Skin epidermis (tissue), 12 donors: Measurements from ENCODE around the gene IMPA2.
"Not testable (repeated sequence)": the region's sequence is repeated elsewhere in the genome, so short reads cannot be mapped to it uniquely, and the experiment has no call there.

Experiments
- H3K27ac ChIP-seq, 21 experiments: fragments of 200-600 bp; sonication (generic) in 11 of 21; one replicate each; pipeline ENCODE4 v1.5.0; 2020; ENCODE audit warnings: mild to moderate bottlenecking in 3 of 21, inconsistent platforms in 2 of 21, moderate library complexity in 2 of 21
- H3K4me3 ChIP-seq, 7 experiments: fragments of 200-600 bp; sonication (generic) in 2 of 7; one replicate each; pipeline ENCODE4 v1.5.0; 2020; ENCODE audit warnings: inconsistent platforms in 2 of 7, mild to moderate bottlenecking in 2 of 7, moderate library complexity in 1 of 7

The IMPA2 gene

DNA sequence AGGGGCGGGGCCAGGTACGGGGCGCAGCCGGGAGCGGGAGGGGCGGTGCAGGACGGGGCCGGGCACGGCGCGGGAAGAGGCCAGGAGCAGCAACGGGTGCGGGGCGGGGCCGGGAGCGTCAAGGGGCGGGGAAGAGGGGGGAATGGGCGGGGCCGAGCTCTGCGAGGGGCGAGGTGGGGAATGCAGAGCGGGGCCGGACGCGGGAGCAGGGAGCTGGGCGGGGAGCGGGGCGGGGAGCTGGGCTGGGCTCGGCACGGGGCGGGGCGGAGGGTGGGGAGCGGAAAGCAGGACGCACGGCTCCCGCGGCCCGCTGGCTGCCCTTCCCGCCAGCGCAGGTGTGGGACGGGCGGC, at the start of gene IMPA2:
IMPA2 (plus strand) TSS at position 316 of the 351 bp plus-strand sequence. CDS start 163 bp downstream, outside the sequence.
- H3K27ac ChIP-seq: peak within 1 kb of the TSS; percentile 84 to 97 (median 90)

GRCh38 chr18:11932393-11932792, 48.9 kb upstream of the IMPA2 start:
- Histone ChIP-seq H3K27ac (no peak overlapping the region), H3K4me3 (no peak overlapping the region)

More for the DNA sequence above, at the start of gene IMPA2:
- H3K4me3 ChIP-seq: peak within 1 kb of the TSS; percentile 63 to 96 (median 78)

- no peak overlapping the region for H3K27ac ChIP-seq
Measured at GRCh38 chr18:11937874-11938478, 43.3 kb upstream of the IMPA2 start.

DNA sequence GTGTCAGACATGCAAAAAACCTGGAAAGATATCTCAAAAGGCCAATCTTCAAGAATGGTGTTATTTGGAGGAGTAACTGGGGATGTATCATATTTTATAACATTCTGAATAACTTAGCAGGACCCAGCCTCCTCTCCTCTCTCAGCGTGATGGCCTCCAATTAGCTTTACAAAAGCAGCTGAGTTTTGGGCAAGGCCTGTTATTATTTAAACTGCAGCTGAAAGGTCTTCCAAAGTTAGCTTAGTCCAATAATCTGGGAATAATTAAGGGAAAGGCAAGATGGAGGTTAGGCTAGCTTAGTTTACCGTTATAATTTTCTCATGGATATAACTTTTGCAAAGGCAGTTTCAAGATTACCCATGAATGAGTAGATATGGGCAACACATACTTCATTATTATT, 40.4 kb upstream of the IMPA2 start:
- Histone ChIP-seq H3K4me3 (no peak overlapping the region), H3K27ac (no peak overlapping the region)

More at GRCh38 chr18:11937874-11938478, 43.3 kb upstream of the IMPA2 start:
- H3K4me3 ChIP-seq: no peak overlapping the region

DNA sequence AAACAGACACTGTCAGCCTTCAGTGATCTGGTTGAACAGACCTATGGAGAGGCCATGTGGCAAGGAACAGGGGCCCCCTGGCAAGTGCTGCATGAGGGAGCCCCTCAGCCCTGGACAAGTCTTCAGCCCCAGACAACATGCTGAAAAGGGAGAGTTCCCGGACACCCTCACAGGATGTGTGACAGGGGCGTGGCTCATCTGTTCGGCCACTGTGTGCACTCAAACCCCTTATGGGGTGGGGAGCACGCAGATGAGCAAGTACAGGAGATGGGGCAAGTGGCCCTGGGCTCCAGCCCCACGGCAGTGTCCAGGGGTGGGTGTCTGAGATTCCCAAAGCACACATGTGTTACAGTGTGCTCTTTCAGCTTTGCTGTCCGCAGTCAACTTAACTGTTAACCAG, 37.8 kb upstream of the IMPA2 start:
- peak overlapping the region in 4 of 21 experiments; percentile 3 to 41 (median 21) for H3K27ac ChIP-seq

DNA sequence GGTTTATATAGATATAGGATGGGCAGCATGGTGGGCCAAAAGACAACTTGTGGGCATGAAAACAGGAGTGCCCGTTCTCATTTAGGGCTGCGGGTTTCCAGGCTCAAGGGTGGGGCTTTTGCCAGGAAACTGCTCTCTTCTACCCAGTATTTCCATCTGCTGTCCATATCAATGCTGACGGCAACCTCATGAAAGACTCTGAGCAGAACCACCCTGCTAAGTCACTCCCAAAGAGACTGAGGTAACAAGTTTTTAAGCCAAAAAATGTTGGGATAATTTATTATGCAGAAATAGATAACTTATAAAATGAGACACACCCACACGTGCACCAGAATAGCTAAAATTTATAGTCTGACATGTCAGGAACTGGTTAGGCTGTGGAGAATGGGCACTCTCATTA, 37.1 kb upstream of the IMPA2 start:
- Histone ChIP-seq H3K4me3 (no peak overlapping the region), H3K27ac (peak overlapping the region in 3 of 21 experiments; percentile 21 to 41 (median 21))

More for the DNA sequence above, 37.8 kb upstream of the IMPA2 start:
- no peak overlapping the region for H3K4me3 ChIP-seq

DNA sequence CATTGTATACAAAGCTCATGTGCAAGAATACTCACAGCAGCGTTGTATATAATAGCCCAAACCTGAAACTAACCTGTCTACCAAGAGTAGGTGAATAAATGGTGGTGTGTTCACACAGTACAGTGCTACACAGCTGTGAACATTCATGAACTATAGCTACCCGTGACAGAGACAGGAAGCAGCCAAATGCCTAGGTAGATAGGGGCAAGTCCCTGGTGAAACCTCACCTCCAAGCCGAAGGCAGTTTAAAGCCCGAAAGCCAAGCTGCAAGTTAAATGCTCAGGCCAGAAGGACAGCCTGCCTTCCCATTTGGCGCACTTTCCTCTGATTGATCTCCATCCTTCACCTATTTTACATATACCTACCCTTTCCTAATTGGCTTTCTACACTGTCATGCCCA, 36.5 kb upstream of the IMPA2 start:
- Histone ChIP-seq H3K27ac (peak overlapping the region in 3 of 21 experiments; percentile 12 to 59 (median 23)), H3K4me3 (no peak overlapping the region)

DNA sequence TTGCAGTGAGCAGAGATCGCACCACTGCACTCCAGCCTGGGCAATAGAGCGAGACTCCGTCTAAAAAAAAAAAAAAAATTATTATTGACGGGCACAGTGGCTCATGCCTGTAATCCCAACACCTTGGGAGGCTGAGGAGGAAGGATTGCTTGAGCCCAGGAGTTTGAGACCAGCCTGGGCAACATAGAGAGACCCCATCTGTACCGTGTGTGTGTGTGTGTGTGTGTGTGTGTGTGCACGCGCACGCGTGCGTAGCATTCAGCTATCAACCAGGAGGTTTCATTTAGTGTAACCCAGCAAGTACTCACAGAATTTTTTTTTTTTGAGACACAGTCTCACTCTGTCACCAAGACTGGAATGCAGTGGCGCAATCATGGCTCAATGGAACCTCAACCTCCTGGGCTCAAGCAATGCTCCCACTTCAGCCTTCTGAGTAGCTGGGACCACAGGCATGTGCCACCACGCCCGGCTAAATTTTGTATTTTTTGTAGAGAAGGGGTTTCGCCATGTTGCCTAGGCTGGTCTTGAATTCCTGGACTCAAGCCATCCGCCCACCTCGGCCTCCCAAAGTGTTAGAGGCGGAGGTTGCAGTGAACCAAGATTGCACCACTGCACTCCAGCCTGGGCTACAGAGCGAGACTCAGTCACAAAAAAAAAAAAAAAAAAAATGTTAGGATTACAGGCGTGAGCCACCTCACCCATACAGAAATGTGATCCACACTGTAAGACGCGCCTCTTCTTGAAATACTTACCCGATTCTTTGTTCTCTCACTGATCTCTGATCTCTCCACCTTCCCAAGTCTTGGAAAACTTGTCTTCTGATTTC, 35.3 kb upstream of the IMPA2 start:
- H3K27ac ChIP-seq: peak overlapping the region in 14 of 21 experiments; percentile 12 to 95 (median 88)
- H3K4me3 ChIP-seq: not testable (repeated sequence)

- peak overlapping the region in 20 of 21 experiments; percentile 51 to 95 (median 86) for H3K27ac ChIP-seq
- peak overlapping the region in 6 of 7 experiments; percentile 26 to 44 (median 36) for H3K4me3 ChIP-seq
Measured at GRCh38 chr18:11946756-11947155, 34.6 kb upstream of the IMPA2 start.

GRCh38 chr18:11947214-11948191, 33.8 kb upstream of the IMPA2 start:
- Histone ChIP-seq H3K4me3 (peak overlapping the region; percentile 26 to 44 (median 35)), H3K27ac (peak overlapping the region; percentile 51 to 95 (median 85))

DNA sequence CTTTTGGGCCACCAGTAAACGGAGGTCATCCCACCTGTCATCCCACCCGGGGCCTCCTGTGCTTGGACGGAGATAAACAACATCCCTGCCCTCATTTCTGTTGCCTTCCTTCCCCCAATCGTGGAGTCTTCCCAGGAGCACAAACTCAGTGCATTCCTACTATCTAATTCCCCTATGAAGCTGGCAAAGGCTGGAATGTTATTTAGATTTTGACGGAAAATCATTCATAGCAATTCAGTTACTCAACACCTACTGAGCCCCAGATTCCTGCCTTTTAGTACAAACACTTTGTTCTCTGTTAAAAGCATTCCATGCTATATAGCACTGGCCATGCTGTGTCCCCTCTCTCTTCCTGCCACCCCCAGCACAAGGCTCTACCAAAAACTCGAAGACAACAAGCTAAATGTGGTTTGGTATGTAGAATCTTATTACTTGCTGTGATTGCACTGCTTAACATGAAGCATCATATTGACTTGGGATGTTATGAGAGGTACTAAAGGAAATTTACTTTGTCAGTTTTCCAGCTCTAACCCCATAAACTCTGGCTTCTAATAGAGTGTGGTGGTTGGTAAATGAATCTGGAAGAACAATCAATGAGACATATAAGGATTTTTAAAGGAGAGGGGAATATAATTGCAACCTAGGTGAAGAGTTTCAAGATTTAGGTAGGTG, 32.3 kb upstream of the IMPA2 start:
- peak overlapping the region in 2 of 21 experiments; percentile 31 to 82 for H3K27ac ChIP-seq
- no peak overlapping the region for H3K4me3 ChIP-seq

DNA sequence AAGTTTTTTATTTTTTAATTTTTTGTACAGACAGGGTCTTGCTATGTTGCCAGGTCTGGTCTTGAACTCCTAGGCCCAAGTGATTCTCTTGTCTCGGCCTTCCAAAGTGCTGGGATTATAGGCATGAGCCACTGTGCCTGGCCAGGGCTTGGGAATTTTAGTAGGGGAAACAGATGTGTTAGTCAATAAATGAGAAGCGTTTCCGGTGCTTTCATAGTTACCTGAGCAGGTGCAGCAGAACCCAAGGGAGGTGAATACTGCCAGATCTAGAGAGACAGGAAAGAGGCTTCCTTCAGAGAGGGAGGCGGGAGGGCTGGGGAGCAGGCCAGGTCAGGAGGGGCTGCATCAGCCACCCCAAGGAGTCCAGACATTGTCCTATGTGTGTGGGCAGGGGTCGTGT, 30.5 kb upstream of the IMPA2 start:
- no peak overlapping the region for H3K4me3 ChIP-seq
- H3K27ac ChIP-seq: peak overlapping the region in 1 of 21 experiments; percentile 19

DNA sequence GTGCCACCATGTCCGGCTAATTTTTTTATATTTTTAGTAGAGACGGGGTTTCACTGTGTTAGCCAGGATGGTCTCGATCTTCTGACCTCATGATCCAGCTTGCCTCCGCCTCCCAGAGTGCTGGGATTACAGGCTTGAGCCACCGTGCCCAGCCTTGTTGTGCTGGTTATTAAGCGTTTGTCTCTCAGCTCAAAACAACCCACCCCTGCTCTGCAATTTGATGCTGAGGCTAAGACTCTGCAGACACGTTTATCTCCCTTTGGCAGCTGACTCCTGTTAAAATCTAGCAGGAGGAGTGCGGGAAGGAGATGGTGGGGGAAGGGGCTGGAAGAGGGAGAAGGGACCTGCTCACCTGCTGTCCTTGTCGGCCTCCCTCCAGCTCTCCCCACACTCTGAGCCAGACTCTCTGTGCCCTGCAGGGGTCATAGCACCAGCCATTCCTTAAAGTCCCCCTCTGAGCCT, 29.9 kb upstream of the IMPA2 start:
- H3K27ac ChIP-seq: peak overlapping the region in 5 of 21 experiments; percentile 11 to 44 (median 30)
- no peak overlapping the region for H3K4me3 ChIP-seq

- Histone ChIP-seq H3K27ac (peak overlapping the region in 4 of 21 experiments; percentile 5 to 55 (median 44)), H3K4me3 (no peak overlapping the region)
Measured at GRCh38 chr18:11953113-11953512, 28.2 kb upstream of the IMPA2 start.

DNA sequence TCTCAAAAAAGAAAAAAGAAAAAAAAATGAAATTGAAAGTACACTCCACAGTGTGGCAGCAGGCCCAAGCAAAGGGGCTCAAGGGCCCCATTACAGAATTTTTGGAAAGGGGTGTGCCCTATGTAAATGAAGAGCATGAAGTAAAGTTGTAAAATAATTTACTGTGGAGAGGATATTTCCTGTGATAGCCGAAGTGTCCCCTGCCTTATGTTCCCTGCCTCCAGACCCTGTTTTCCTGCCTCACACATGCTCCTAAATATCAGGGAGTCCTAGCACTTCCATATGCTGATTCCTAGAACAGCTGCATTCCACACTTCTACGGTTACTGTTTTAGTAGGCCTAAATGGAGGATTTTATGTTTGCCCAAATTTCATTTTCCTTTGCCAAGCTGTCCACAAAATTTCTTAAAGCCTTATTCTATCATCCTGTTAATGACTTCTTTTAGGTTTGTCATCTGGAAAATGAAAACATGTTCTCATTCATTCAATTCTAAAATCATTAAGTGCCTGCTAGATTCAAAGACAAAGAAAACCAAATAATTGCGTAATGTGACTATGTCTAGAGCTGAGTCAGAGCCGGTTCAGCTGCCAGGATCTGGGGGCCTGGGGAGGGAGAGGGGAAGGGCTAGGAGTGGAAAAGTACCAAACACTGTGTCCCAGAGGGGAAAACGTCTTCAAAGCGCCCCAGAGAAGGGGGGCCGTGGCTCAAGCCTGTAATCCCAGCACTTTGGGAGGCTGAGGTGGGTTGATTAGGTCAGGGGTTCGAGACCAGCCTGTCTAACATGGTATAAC, 25.9 kb upstream of the IMPA2 start:
- Histone ChIP-seq H3K27ac (peak overlapping the region in 19 of 21 experiments; percentile 20 to 85 (median 76)), H3K4me3 (no peak overlapping the region)

GRCh38 chr18:11956371-11957308, 24.7 kb upstream of the IMPA2 start:
- H3K27ac ChIP-seq: peak overlapping the region in 4 of 21 experiments; percentile 19 to 77 (median 24)
- no peak overlapping the region for H3K4me3 ChIP-seq

DNA sequence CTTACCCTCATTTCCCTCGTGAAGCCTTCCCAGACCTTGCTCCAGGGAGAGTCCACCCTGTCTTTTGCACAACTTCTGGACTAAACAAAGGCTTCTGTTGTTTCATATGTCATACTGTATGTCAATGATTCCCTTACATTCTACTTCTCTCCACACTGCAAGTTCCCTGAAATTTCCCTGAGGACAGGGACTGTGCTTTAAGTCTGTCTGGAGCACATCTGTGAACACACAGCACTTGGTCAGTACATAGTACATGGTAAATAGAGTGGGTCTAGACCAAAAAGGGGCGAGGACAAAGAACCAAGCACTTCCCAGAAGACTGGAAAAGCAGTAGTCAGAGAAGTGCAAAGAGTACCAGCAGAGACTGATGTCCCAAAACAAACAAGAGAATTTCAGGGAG, 23.7 kb upstream of the IMPA2 start:
- H3K27ac ChIP-seq: peak overlapping the region in 1 of 21 experiments; percentile 32
- no peak overlapping the region for H3K4me3 ChIP-seq
